Peyer's patch (tissue), 4 donors: ENCODE data around the gene METRNL. TPM values are rescaled to one million over a fixed set of nuclear protein-coding genes. Genes with fewer than 3 reads are reported as not detected.
A peak's percentile ranks its signal among the peaks of the same experiment; 100 is the strongest.

ENCODE experiments used
- DNase-seq, 3 donors: peaks; one replicate each; pipeline ENCODE4 v3.0.0-alpha.2; 2017 to 2019
- H3K27ac ChIP-seq, 4 donors: fragments of 200-600 bp; sonication (generic); one replicate each; pipeline ENCODE4 v1.5.1; 2016 to 2019
- H3K27me3 ChIP-seq, 2 donors: fragments of 200-600 bp; sonication (generic); one replicate each; pipeline ENCODE4 v1.5.1; 2019
- H3K36me3 ChIP-seq, 3 donors: fragments of 200-600 bp; sonication (generic); one replicate each; pipeline ENCODE4 v1.5.1; 2016 to 2019
- H3K4me1 ChIP-seq, 4 donors: fragments of 200-600 bp; sonication (generic); one replicate each; pipeline ENCODE4 v1.5.1; 2016 to 2019
- H3K4me3 ChIP-seq, 4 donors: fragments of 200-600 bp; sonication (generic); 1 replicate in 3 of 4; 2 replicates in 1 of 4; pipeline ENCODE4 v1.5.1; 2016 to 2019; ENCODE audit warnings: mild to moderate bottlenecking in 1 of 4
- H3K9me3 ChIP-seq, 4 donors: fragments of 200-600 bp; sonication (generic); one replicate each; pipeline ENCODE4 v1.5.1; 2016 to 2019; ENCODE audit warnings: mild to moderate bottlenecking in 1 of 4
- POLR2A ChIP-seq, 2 donors: fragments of 450-650 bp; IDR thresholded peaks; one replicate each; pipeline ENCODE4 v1.5.1; 2017; ENCODE audit warnings: antibody characterized with exemption in 2 of 2, mild to moderate bottlenecking in 2 of 2, moderate library complexity in 2 of 2
- total RNA-seq, 4 donors: library from RNA; depleted of rRNA; stranded (reverse); fragments of >200 nt; gene quantifications; one replicate each; pipeline ENCODE4 v1.1.0, GENCODE V29; 2016
- TF ChIP-seq, protein P1 (sequence below), 6 experiments: fragments of 450-650 bp in 4 of 6; fragments of 200-600 bp in 2 of 6; sonication (generic) in 1 of 6; IDR thresholded peaks; one replicate each; pipeline ENCODE4 v1.5.1; 2017 to 2019; ENCODE audit warnings: antibody characterized with exemption in 6 of 6, mild to moderate bottlenecking in 3 of 6, moderate library complexity in 1 of 6

The METRNL gene
- total RNA-seq, 4 donors from 2014 or later: 73.4 to 170 (median 117) TPM

GRCh38 chr17:83050651-83051395 lies 28.6 kb upstream of the METRNL start:
- peak in 2 of 3 donors; percentile 64 to 76 for DNase-seq
- peaks cover 0 to 16% (median 7%) of the 10 kb centered on the region in 4 donors for H3K4me1 ChIP-seq
- TF ChIP-seq POLR2A (IDR thresholded peaks at IDR 0.05): no peak
- TF ChIP-seq, protein P1, sequence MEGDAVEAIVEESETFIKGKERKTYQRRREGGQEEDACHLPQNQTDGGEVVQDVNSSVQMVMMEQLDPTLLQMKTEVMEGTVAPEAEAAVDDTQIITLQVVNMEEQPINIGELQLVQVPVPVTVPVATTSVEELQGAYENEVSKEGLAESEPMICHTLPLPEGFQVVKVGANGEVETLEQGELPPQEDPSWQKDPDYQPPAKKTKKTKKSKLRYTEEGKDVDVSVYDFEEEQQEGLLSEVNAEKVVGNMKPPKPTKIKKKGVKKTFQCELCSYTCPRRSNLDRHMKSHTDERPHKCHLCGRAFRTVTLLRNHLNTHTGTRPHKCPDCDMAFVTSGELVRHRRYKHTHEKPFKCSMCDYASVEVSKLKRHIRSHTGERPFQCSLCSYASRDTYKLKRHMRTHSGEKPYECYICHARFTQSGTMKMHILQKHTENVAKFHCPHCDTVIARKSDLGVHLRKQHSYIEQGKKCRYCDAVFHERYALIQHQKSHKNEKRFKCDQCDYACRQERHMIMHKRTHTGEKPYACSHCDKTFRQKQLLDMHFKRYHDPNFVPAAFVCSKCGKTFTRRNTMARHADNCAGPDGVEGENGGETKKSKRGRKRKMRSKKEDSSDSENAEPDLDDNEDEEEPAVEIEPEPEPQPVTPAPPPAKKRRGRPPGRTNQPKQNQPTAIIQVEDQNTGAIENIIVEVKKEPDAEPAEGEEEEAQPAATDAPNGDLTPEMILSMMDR (IDR thresholded peaks at IDR 0.05): no peak
- no peaks in the 10 kb centered on the region for H3K27me3 ChIP-seq
- H3K9me3 ChIP-seq: no peaks in the 10 kb centered on the region
- H3K4me3 ChIP-seq: peak overlapping the region; percentile 58 to 87 (median 67)
- H3K36me3 ChIP-seq: no peaks in the 10 kb centered on the region
- H3K27ac ChIP-seq: peak overlapping the region; percentile 85 to 94 (median 87)

DNA sequence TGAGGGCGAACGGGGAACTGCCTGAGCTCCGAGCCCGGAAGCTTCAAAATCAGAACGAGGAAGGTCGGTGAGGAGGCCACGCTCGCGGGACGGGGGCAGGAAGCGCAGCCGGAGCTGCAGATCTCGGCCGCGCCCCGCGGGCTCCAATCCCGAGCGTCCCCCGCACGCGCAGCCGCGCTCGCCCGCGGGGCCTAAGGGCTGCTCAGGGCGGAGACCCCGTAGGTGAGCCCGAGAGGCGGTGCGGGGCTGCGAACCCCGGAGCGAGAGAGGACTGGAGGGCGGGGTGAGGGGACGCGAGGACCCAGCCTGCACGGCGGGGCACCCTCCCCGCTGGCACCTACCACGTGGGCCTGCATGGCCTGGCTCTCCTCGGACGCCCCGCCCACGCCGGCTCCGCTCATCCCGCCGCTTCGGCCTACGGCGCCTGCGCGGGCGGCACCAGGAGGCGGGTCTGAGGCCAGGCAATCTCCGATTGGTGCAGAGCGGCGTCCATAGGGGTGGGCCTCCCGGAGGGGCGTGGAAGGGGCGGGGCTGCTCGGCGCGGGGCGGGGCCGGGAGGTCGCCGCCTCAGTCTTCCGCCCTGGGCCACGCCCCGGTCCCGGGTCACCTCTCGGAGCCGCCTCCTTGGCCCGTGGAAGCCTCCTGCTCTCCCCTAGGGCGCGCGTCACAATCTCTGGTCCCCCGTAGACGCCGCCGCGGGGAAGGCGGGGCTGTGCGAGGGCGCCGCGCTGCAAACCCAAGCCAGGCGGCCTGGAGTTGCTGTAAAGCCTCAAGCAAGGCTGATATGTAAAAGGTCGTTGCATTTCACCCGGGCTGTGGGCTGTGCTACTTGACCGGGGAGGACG lies 27.8 kb upstream of the METRNL start:
- TF ChIP-seq, protein P1 (IDR thresholded peaks at IDR 0.05): peak in 2 of 6 experiments; percentile 19 to 20
- TF ChIP-seq POLR2A (IDR thresholded peaks at IDR 0.05): peak; percentile 76 to 83
- H3K27me3 ChIP-seq: no peaks in the 10 kb centered on the region
- peak overlapping the region; percentile 85 to 94 (median 87) for H3K27ac ChIP-seq
- DNase-seq: peak; percentile 95 to 99 (median 99)
- peak overlapping the region; percentile 58 to 87 (median 67) for H3K4me3 ChIP-seq
- peaks cover 0 to 16% (median 7%) of the 10 kb centered on the region in 4 donors for H3K4me1 ChIP-seq
- H3K36me3 ChIP-seq: no peaks in the 10 kb centered on the region
- no peaks in the 10 kb centered on the region for H3K9me3 ChIP-seq

- peak overlapping the region; percentile 13 to 87 (median 66) for H3K4me3 ChIP-seq
These were observed 27.2 kb upstream of the METRNL start for GRCh38 chr17:83052241-83052564.

DNA sequence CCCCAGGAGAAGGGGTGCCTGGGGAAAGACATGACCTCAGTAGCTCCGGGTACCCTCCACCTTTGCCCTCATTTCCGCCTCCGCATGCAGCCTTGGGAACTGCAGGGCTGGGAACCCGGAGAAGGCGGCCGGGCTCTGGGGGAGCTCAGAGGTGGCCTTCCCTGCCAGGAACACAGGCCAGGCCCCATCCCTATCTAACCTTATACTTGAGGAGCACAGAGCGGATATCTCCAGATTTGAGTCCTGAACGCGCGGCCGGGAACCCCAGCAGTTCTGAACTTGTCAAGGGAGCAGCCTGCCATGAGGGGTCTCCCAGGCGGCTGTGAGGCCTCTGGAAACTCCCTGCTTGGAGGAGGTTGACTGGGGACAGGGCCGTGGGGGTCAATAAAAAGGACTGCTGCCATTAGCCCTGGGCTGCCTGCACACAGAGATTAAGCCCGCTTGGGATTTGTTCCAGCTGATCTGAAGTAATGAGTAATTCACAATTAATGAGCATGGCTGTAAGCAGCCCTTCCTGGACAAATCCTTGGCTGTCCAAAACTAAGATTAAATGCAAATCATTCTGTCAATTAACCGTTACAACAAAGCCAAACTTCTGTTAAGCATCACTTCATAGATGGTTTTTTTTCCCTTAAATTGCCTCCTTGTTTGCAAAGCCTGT lies 26.3 kb upstream of the METRNL start:
- no peaks in the 10 kb centered on the region for H3K36me3 ChIP-seq
- H3K27me3 ChIP-seq: no peaks in the 10 kb centered on the region
- no peaks in the 10 kb centered on the region for H3K9me3 ChIP-seq
- peaks cover 0 to 16% (median 7%) of the 10 kb centered on the region in 4 donors for H3K4me1 ChIP-seq
- H3K27ac ChIP-seq: peak overlapping the region; percentile 7 to 59 (median 40)
- TF ChIP-seq, protein P1 (IDR thresholded peaks at IDR 0.05): no peak
- no peak for TF ChIP-seq POLR2A (IDR thresholded peaks at IDR 0.05)
- no peak overlapping the region for H3K4me3 ChIP-seq
- DNase-seq: peak in 2 of 3 donors; percentile 48 to 52

More at GRCh38 chr17:83052241-83052564, 27.2 kb upstream of the METRNL start:
- no peaks in the 10 kb centered on the region for H3K27me3 ChIP-seq
- no peaks in the 10 kb centered on the region for H3K36me3 ChIP-seq
- H3K27ac ChIP-seq: peak overlapping the region; percentile 78 to 94 (median 86)
- no peak for DNase-seq
- TF ChIP-seq POLR2A (IDR thresholded peaks at IDR 0.05): no peak
- TF ChIP-seq, protein P1 (IDR thresholded peaks at IDR 0.05): no peak
- H3K9me3 ChIP-seq: no peaks in the 10 kb centered on the region
- peaks cover 0 to 16% (median 7%) of the 10 kb centered on the region in 4 donors for H3K4me1 ChIP-seq

DNA sequence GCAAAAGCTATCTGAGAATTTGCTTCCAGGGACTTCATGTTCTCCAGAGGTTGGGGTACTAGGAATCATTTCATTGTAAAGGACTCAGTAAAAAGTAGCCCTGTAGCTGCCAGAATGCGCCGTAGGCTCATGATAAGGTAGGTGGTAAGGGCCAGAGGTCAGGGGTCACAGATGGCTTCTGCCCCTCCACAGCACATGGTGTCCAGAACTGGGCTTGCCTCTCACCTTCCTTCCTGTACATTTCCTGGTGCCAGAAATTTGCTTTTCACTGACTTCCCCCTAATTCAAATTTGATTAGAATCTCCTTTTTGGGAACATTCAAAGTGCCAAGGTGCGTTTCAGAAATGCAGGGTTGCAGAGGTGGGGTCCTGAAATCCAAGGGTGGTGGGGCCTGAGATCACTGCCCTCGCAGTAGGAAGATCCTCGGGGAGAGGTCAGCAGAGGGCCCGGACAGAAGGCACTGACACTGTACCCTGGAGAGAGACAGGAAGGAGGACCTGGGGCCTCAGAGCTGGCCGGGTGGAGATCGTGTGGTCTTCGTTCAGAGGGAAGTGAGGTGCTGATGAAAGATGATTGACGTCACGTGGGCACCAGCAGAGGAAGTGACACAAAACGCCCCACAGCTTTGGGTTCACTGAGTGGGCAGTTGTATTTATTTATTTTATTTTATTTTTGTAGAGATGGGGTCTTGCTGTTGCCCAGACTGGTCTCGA lies 25.5 kb upstream of the METRNL start:
- Histone ChIP-seq H3K9me3 (no peaks in the 10 kb centered on the region), H3K4me3 (no peak overlapping the region), H3K27ac (peak overlapping the region; percentile 7 to 59 (median 40)), H3K27me3 (no peaks in the 10 kb centered on the region), H3K36me3 (no peaks in the 10 kb centered on the region), H3K4me1 (peaks cover 0 to 16% (median 7%) of the 10 kb centered on the region in 4 donors)
- peak; percentile 43 to 74 (median 45) for DNase-seq
- TF ChIP-seq POLR2A (IDR thresholded peaks at IDR 0.05): no peak
- TF ChIP-seq, protein P1 (IDR thresholded peaks at IDR 0.05): no peak
